K562 (cell line): ENCODE data around the gene ITSN1. TPM values are rescaled to one million over a fixed set of nuclear protein-coding genes. Genes with fewer than 3 reads are reported as not detected.

Experiments
- ATAC-seq: fragments of 200-7000 bp; cut with Tn5 transposase; 3 replicates; pipeline ENCODE4 v1.9.1; 2020; ENCODE audit warnings: moderate library complexity
- BruUV-seq: library from RNA; stranded (reverse); fragments of 400-500 nt; replicated peaks from 2 replicates; lab custom pipeline; 2021; lab: Mats Ljungman, UMichigan
- CTCF ChIA-PET: fragments of 300-600 bp; formaldehyde crosslinking; extraction: SDS; loops from one replicate; lab custom pipeline; 2021; ENCODE audit warnings: low intra/inter-chr PET ratio; lab: Yijun Ruan, JAX
- POLR2A ChIA-PET: fragments of 300-600, 350-650 bp; sonication (Branson Sonifier 250); formaldehyde crosslinking; extraction: SDS; loops from one replicate; lab custom pipeline; 2021; ENCODE audit warnings: antibody characterized with exemption, inconsistent platforms; lab: Yijun Ruan, JAX
- DNase-seq, 4 experiments: peaks; one replicate each; pipeline versions ENCODE4 v3.0.0 to v3.0.0-alpha.2; 2011 to 2018; ENCODE audit warnings: low spot score in 3 of 4, mixed read lengths in 3 of 4; ENCODE audit errors: extremely low read depth in 1 of 4
- FAIRE-seq: peaks from 2 replicates; lab custom pipeline; 2011; peaks lifted over from hg19 to GRCh38; lab: Jason Lieb, UNC
- H2AFZ ChIP-seq: 2 replicates; pipeline ENCODE4 v1.6.0; 2011; ENCODE audit warnings: low read depth, low read length, control low read depth, inconsistent platforms
- H3K27ac ChIP-seq: fragments of 200-600 bp; 3 replicates; pipeline ENCODE4 v1.8.0; 2011; ENCODE audit warnings: low read depth, mild to moderate bottlenecking, control low read depth, inconsistent platforms, low read length, moderate library complexity, mixed read lengths; ENCODE audit errors: extremely low read depth
- H3K27me3 ChIP-seq, 2 experiments: fragments of 300-600 bp in 1 of 2; 2 replicates in 1 of 2; 3 replicates in 1 of 2; pipeline versions ENCODE4 v1.6.0 to v1.8.0; 2011; ENCODE audit warnings: inconsistent platforms in 2 of 2, low read length in 2 of 2, mild to moderate bottlenecking in 1 of 2, mixed read lengths in 1 of 2, moderate library complexity in 1 of 2; ENCODE audit not compliant: control insufficient read depth in 2 of 2, insufficient read depth in 2 of 2
- H3K36me3 ChIP-seq: fragments of 300-600 bp; 3 replicates; pipeline ENCODE4 v1.8.0; 2011; ENCODE audit warnings: mild to moderate bottlenecking, low read length, inconsistent platforms; ENCODE audit not compliant: control insufficient read depth, insufficient read depth
- H3K4me1 ChIP-seq, 2 experiments: fragments of 200-600 bp in 1 of 2; replicated peaks in 1 of 2; 2 replicates in 1 of 2; 3 replicates in 1 of 2; pipeline versions ENCODE4 v1.5.1 to v1.8.0; 2011; ENCODE audit warnings: inconsistent platforms in 2 of 2, low read length in 2 of 2, mild to moderate bottlenecking in 1 of 2, mixed read lengths in 1 of 2, moderate library complexity in 1 of 2; ENCODE audit not compliant: control insufficient read depth in 2 of 2, insufficient read depth in 2 of 2
- H3K4me2 ChIP-seq: 2 replicates; pipeline ENCODE4 v1.6.1; 2011; ENCODE audit warnings: low read length, control low read depth, inconsistent platforms, mixed read lengths; ENCODE audit not compliant: insufficient read depth
- H3K4me3 ChIP-seq: fragments of 200-600 bp; sonication (generic), shearing (Covaris generic); 2 replicates; pipeline ENCODE4 v1.5.1; 2016; ENCODE audit warnings: control low read depth, inconsistent platforms
- H3K79me2 ChIP-seq: fragments of 200-600 bp; 3 replicates; pipeline ENCODE4 v1.8.0; 2011; ENCODE audit warnings: low read length, inconsistent platforms; ENCODE audit not compliant: control insufficient read depth, insufficient read depth
- H3K9ac ChIP-seq, 2 experiments: 2 replicates each; pipeline versions ENCODE4 v1.6.0 to v1.6.1; 2011; ENCODE audit warnings: low read depth in 2 of 2, low read length in 2 of 2, control low read depth in 1 of 2, inconsistent platforms in 1 of 2, mild to moderate bottlenecking in 1 of 2, mixed read lengths in 1 of 2; ENCODE audit not compliant: insufficient read depth in 1 of 2
- H3K9me1 ChIP-seq: one replicate; pipeline ENCODE4 v1.6.0; 2011; ENCODE audit warnings: inconsistent platforms, mild to moderate bottlenecking, low read length, moderate library complexity; ENCODE audit not compliant: control insufficient read depth, insufficient read depth
- H3K9me3 ChIP-seq: replicated peaks from 2 replicates; pipeline ENCODE4 v1.5.1; 2011; ENCODE audit warnings: low read depth, low read length, inconsistent platforms; ENCODE audit not compliant: control insufficient read depth, insufficient read depth
- H4K20me1 ChIP-seq: replicated peaks from 2 replicates; pipeline ENCODE4 v1.6.1; 2011; ENCODE audit warnings: low read length, inconsistent platforms, mixed read lengths; ENCODE audit not compliant: control insufficient read depth, insufficient read depth
- CREBBP ChIP-seq: IDR thresholded peaks from one replicate; pipeline ENCODE4 v1.6.1; 2012; ENCODE audit warnings: low read depth, mild to moderate bottlenecking, control low read depth, inconsistent platforms, low read length
- KLF13 ChIP-seq: fragments of 450-650 bp; IDR thresholded peaks from 2 replicates; pipeline ENCODE4 v1.6.1; 2016; ENCODE audit warnings: missing genetic modification characterization, low read depth, mild to moderate bottlenecking, missing compliant biosample characterization, moderate library complexity, borderline replicate concordance
- TCF7L2 ChIP-seq: fragments of 150-350 bp; IDR thresholded peaks from 2 replicates; pipeline ENCODE4 v1.6.1; 2016; ENCODE audit warnings: low read depth, mild to moderate bottlenecking, low read length, moderate library complexity
- ZNF668 ChIP-seq: fragments of 250-450 bp; sonication (Bioruptor Pico); IDR thresholded peaks from 2 replicates; pipeline ENCODE4 v1.8.0; 2022; ENCODE audit warnings: mild to moderate bottlenecking, inconsistent platforms
- WGBS: fragments of 100-300 bp; shearing (Covaris generic); methylation state at CpG from one replicate; pipeline ENCODE4 v1.1.6; 2016; ENCODE audit warnings: low coverage, mixed read lengths; ENCODE audit not compliant: insufficient coverage; ENCODE audit errors: missing lambda C conversion rate; 5-methylcytosine and 5-hydroxymethylcytosine counted together
- in situ Hi-C: fragments of 300-500 bp; cut with MboI; formaldehyde crosslinking; loops from 4 replicates; pipeline ENCODE4 v1.15.0; 2018; ENCODE audit warnings: inconsistent platforms, mixed read lengths
- intact Hi-C: fragments of 100-400 bp; cut with micrococcal nuclease; formaldehyde crosslinking; loops from 2 replicates; pipeline ENCODE4 v1.14.2; 2022
- polyA plus RNA-seq, 8 experiments: library from polyadenylated mRNA; depleted of rRNA in 4 of 8; stranded (reverse) in 5 of 8; unstranded in 3 of 8; fragments of >200 nt; fragmentation: Nextera tagmentation in 2 of 8; fragmentation: Illumina TruSeq in 1 of 8; extraction: Ambion mirVana in 2 of 8; extraction: Trizol in 1 of 8; gene quantifications; 2 replicates each; pipeline versions ENCODE4 v1.2.1 to v1.2.3, GENCODE V29; 2011 to 2014; ENCODE audit warnings: inconsistent platforms in 1 of 8, missing spikeins in 1 of 8
- total RNA-seq, 7 experiments: library from RNA; depleted of rRNA in 6 of 7; stranded (reverse); fragments of >200 nt in 6 of 7; fragmentation: Illumina TruSeq in 2 of 7; extraction: Trizol in 2 of 7; gene quantifications; 2 replicates each; pipeline versions ENCODE4 v1.2.1 to v1.2.3, GENCODE V29; 2011 to 2021; ENCODE audit warnings: low replicate concordance in 1 of 7
- TF ChIP-seq, protein P1 (sequence below): fragments of 150-350 bp; conservative IDR thresholded peaks from 2 replicates; pipeline ENCODE4 v1.6.1; 2014; ENCODE audit warnings: low read length
- TF ChIP-seq, protein P2 (sequence below): fragments of 250-450 bp; sonication (Bioruptor Pico); IDR thresholded peaks from 2 replicates; pipeline ENCODE4 v1.5.1; 2021; ENCODE audit warnings: mild to moderate bottlenecking
- TF ChIP-seq, protein P3 (sequence below): fragments of 450-650 bp; IDR thresholded peaks from 2 replicates; pipeline ENCODE4 v1.6.1; 2018; ENCODE audit not compliant: partially characterized antibody
- TF ChIP-seq, protein P4 (sequence below), 2 experiments: fragments of 450-650 bp in 1 of 2; sonication (generic) in 1 of 2; formaldehyde crosslinking in 1 of 2; IDR thresholded peaks in 1 of 2; conservative IDR thresholded peaks in 1 of 2; 2 replicates each; pipeline versions ENCODE4 v1.6.1 to v1.8.1; 2016 to 2023; ENCODE audit warnings: mild to moderate bottlenecking in 2 of 2, moderate library complexity in 2 of 2, inconsistent platforms in 1 of 2, missing genetic modification reagents in 1 of 2

ITSN1 gene
- total and polyA plus RNA-seq, 9 of the 15 experiments (the other 6 are each of a cell fraction or from before 2014, with no cell fraction given), result 1.1 to 12.6 (median 4.8) TPM

DNA sequence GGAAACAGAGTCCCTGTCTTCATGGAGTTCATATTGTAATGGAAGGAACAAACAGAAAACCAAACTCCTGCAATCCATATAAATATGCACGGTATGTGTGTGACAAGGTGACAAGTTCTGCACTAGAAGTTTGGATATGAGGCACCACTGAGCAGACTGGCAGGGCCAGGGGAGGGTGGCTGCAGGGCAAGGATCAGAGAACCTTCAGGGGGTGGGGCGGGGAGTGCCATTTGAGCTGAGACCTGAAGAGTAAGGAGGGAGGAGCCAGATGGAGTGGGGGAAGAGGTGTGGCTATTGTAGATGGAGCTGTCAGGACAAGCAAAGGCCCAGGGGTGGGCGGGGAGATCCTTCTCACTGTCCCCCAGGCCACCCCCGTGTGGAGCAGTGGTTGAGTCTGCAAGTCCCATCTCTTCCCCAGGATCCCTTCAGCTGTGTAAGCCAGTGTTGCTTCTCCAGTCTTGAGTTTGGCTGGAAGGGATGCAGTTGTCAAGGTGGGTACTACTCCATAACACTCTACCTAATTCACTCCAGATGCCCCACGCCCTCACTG lies 196.9 kb downstream of the ITSN1 start:
- peak; percentile 52 to 66 (median 62) for DNase-seq
- intact Hi-C loops (no loop called here), in situ Hi-C loops (no loop called here)
- Histone ChIP-seq H2AFZ (no peak overlapping the region), H3K4me2 (no peak overlapping the region), H3K4me3 (no peak overlapping the region), H4K20me1 (no peaks in the 10 kb centered on the region), H3K4me1 (no peaks in the 10 kb centered on the region), H3K27ac (no peak overlapping the region), H3K27me3 (peaks cover 19 to 53% of the 10 kb centered on the region in 2 experiments), H3K9ac (no peak overlapping the region), H3K9me3 (no peaks in the 10 kb centered on the region), H3K36me3 (no peaks in the 10 kb centered on the region), H3K9me1 (no peaks in the 10 kb centered on the region), H3K79me2 (no peaks in the 10 kb centered on the region)
- no TSS peak for BruUV-seq
- ATAC-seq, result peak; percentile 84
- WGBS, result 5% methylated on average over 5 of the region's 5 CpGs
- ChIA-PET CTCF (no interaction called here), POLR2A (no interaction called here)
- no peak for FAIRE-seq
- TF ChIP-seq KLF13, result no peak
- TF ChIP-seq, protein P1, sequence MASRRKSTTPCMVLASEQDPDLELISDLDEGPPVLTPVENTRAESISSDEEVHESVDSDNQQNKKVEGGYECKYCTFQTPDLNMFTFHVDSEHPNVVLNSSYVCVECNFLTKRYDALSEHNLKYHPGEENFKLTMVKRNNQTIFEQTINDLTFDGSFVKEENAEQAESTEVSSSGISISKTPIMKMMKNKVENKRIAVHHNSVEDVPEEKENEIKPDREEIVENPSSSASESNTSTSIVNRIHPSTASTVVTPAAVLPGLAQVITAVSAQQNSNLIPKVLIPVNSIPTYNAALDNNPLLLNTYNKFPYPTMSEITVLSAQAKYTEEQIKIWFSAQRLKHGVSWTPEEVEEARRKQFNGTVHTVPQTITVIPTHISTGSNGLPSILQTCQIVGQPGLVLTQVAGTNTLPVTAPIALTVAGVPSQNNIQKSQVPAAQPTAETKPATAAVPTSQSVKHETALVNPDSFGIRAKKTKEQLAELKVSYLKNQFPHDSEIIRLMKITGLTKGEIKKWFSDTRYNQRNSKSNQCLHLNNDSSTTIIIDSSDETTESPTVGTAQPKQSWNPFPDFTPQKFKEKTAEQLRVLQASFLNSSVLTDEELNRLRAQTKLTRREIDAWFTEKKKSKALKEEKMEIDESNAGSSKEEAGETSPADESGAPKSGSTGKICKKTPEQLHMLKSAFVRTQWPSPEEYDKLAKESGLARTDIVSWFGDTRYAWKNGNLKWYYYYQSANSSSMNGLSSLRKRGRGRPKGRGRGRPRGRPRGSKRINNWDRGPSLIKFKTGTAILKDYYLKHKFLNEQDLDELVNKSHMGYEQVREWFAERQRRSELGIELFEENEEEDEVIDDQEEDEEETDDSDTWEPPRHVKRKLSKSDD, result no peak
- TF ChIP-seq, protein P2, sequence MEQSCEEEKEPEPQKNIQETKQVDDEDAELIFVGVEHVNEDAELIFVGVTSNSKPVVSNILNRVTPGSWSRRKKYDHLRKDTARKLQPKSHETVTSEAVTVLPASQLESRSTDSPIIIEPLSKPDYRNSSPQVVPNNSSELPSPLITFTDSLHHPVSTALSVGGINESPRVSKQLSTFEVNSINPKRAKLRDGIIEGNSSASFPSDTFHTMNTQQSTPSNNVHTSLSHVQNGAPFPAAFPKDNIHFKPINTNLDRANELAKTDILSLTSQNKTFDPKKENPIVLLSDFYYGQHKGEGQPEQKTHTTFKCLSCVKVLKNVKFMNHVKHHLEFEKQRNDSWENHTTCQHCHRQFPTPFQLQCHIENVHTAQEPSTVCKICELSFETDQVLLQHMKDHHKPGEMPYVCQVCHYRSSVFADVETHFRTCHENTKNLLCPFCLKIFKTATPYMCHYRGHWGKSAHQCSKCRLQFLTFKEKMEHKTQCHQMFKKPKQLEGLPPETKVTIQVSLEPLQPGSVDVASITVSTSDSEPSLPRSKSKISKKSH (CRISPR knock-in tag), result no peak
- TF ChIP-seq ZNF668 (CRISPR knock-in tag), result no peak
- TF ChIP-seq, protein P3, sequence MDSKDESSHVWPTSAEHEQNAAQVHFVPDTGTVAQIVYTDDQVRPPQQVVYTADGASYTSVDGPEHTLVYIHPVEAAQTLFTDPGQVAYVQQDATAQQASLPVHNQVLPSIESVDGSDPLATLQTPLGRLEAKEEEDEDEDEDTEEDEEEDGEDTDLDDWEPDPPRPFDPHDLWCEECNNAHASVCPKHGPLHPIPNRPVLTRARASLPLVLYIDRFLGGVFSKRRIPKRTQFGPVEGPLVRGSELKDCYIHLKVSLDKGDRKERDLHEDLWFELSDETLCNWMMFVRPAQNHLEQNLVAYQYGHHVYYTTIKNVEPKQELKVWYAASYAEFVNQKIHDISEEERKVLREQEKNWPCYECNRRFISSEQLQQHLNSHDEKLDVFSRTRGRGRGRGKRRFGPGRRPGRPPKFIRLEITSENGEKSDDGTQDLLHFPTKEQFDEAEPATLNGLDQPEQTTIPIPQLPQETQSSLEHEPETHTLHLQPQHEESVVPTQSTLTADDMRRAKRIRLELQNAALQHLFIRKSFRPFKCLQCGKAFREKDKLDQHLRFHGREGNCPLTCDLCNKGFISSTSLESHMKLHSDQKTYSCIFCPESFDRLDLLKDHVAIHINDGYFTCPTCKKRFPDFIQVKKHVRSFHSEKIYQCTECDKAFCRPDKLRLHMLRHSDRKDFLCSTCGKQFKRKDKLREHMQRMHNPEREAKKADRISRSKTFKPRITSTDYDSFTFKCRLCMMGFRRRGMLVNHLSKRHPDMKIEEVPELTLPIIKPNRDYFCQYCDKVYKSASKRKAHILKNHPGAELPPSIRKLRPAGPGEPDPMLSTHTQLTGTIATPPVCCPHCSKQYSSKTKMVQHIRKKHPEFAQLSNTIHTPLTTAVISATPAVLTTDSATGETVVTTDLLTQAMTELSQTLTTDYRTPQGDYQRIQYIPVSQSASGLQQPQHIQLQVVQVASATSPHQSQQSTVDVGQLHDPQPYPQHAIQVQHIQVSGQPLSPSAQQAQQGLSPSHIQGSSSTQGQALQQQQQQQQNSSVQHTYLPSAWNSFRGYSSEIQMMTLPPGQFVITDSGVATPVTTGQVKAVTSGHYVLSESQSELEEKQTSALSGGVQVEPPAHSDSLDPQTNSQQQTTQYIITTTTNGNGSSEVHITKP, result peak; percentile 97
- TF ChIP-seq TCF7L2, result peak; percentile 79
- TF ChIP-seq, protein P4, sequence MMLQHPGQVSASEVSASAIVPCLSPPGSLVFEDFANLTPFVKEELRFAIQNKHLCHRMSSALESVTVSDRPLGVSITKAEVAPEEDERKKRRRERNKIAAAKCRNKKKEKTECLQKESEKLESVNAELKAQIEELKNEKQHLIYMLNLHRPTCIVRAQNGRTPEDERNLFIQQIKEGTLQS (IDR thresholded peaks at IDR 0.05), result no peak
- TF ChIP-seq, protein P4 (CRISPR knock-in tag; conservative IDR thresholded peaks at IDR 0.05), result no peak
- no peak for TF ChIP-seq CREBBP
